KOPT-K1 (cell line): ENCODE data around the gene PPFIBP1.
"Not testable (repeated sequence)": the region's sequence is repeated elsewhere in the genome, so short reads cannot be mapped to it uniquely, and the experiment has no call there.

Experiments used
- H3K27ac ChIP-seq: fragments of 200-600 bp; sonication (generic); 2 replicates; pipeline ENCODE4 v1.5.1; 2016; ENCODE audit warnings: antibody characterized with exemption, mild to moderate bottlenecking, low read depth, low read length; ENCODE audit not compliant: poor library complexity, severe bottlenecking
- H3K36me3 ChIP-seq: fragments of 200-600 bp; sonication (generic); 2 replicates; pipeline ENCODE4 v1.5.1; 2017; ENCODE audit warnings: antibody characterized with exemption, mild to moderate bottlenecking, low read length, moderate library complexity; ENCODE audit not compliant: insufficient read depth
- H3K9me3 ChIP-seq: fragments of 200-600 bp; sonication (generic); 2 replicates; pipeline ENCODE4 v1.5.1; 2017; ENCODE audit warnings: antibody characterized with exemption, low read length, mild to moderate bottlenecking; ENCODE audit not compliant: insufficient read depth, poor library complexity, severe bottlenecking

PPFIBP1 gene

DNA sequence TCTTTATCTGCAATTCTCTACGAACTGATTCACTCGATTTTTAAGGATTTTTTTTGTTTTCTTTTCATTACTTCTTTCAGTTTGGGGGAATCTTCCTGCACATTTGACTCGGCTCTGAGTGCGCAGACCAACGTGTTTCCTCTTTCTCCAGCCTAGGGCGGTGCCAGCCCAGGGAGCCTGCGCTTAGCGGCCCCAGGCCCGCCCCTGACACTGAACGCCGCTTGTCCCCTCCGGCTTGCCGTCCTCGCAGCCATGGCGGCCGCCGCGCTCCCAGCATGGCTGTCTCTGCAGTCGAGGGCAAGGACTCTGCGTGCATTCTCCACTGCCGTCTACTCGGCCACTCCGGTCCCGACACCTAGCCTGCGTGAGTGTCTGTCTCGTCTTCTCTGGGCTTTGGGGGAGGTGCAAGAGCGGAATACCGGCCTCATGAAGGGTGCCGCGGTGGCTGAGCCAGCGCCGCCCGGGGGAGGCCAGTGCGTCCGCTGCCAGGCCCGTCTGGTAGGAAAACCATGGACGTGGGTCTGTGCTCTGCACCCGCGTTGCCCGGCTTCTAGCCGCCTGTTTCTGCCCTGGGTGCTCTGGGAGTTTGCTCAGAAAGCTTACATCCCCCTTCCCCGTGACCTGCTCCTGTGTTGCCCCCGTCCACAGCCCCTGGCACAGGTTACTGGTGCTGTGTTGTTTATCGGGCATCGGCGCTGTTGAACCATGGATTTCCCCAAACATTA lies 186.7 kb downstream of the PPFIBP1 start, which contains the start of gene MRPS35:
Gene MRPS35, plus strand, starts transcription at position 241 of the 725 bp plus-strand sequence. Its CDS starts 12 bp downstream, at position 253.
- Histone ChIP-seq H3K36me3 (peaks cover 33% of the 10 kb centered on the region), H3K9me3 (no peaks in the 10 kb centered on the region), H3K27ac (peak within 1 kb of the TSS; percentile 73)

DNA sequence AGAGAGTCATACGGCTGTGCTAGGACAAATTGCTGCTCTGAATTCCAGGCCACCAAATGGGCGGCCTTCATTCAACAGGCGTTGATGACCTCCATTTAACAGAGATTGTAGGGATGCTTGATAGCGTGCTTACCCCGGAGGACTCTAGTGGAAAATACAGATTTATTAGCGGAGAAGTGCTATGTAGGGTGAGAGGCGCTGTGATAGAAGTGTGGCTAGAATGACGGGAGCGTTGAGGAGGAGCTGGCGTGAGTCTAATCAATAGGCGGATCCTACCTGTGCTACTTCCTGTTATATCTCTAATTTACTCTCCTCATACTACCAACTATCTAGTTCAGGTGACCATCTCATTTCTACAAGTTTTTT lies 187.3 kb downstream of the PPFIBP1 start:
- H3K9me3 ChIP-seq = no peaks in the 10 kb centered on the region
- peaks cover 39% of the 10 kb centered on the region for H3K36me3 ChIP-seq
- H3K27ac ChIP-seq = peak overlapping the region; percentile 73

DNA sequence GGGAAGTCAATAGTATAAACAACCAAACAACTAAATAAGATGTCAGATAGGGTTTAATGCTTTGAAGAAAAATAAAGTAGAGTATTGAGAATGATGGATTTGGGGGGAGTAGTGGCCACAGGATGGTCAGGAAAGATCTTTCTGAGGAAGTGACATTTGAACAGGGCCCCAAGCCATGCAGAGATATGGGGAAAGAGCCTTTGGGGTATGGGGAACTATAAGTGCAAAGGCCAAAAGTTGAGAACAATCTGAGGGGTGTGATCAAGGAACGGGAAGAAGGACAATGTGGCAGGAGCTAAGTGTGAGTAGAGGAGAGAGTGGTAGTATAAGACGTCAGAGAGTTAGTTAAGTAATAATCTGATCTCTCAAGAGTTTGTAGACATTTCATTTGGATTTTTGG lies 188.0 kb downstream of the PPFIBP1 start:
- no peaks in the 10 kb centered on the region for H3K9me3 ChIP-seq
- H3K27ac ChIP-seq = no peak overlapping the region

DNA sequence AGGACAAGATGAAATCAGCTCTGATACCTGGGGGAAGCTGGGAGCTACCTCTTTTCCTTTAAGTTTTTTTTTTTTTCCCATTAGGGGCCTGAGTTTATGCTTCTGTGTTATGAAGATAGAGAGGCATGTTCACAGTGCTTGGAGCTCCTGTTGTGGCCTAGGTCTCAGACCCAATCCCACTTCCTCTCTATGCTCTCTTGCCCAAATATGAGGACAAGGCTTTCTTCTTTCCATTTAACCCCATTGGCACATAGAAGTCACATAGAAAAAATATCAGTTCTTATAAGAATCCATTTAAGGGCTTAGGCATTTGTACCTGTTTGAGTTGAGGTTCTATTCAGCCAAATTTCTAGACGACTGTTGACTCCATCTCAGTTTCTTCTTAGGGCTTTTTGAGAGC lies 199.2 kb downstream of the PPFIBP1 start:
- H3K36me3 ChIP-seq = peaks cover 97% of the 10 kb centered on the region
- no peak overlapping the region for H3K27ac ChIP-seq
- no peaks in the 10 kb centered on the region for H3K9me3 ChIP-seq

More for the DNA sequence above, 188.0 kb downstream of the PPFIBP1 start:
- H3K36me3 ChIP-seq = peaks cover 46% of the 10 kb centered on the region

DNA sequence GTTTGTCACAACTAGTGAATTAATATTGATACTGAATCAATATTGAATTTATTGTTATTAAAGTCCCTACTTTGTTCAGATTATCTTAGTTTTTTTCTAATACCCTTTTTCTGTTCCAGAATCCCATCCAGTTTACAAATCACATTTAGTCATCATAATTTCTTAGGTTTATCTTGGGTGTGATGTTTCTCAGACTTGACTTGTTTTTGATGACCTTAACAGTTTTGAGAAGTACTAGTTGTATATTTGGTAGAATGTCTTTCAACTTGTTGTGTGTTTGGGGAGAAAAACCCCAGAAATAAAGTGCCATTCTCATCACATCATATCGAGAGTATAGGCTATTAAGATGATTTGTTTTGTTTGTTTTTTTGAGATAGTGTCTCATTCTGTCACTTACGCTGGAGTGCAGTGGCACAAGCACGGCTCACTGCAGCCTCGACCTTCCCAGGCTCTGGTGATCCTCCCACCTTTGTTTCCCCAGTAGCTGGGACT lies 206.1 kb downstream of the PPFIBP1 start:
- Histone ChIP-seq H3K36me3 (peaks cover 85% of the 10 kb centered on the region), H3K27ac (no peak overlapping the region), H3K9me3 (no peaks in the 10 kb centered on the region)

DNA sequence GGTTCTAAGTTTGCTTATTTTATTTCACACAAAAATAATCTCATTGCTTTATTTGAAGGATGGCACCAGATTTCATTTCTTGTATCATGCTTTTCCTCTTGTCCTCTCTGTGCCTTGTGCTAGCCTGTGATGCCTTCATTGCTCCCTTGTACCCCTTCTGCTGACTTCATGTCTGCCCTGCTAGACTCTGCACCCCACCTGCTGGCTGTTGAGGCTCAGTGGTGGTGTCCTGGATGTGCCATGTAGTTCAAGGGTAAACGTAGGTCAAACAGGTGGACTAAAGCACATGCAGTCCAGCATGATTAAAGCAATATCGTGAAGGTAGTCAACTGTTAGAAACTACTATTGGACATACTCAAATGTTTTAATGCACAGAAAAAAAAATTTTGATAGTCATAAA lies 208.3 kb downstream of the PPFIBP1 start:
- H3K9me3 ChIP-seq = no peaks in the 10 kb centered on the region
- no peak overlapping the region for H3K27ac ChIP-seq
- H3K36me3 ChIP-seq = peaks cover 84% of the 10 kb centered on the region

DNA sequence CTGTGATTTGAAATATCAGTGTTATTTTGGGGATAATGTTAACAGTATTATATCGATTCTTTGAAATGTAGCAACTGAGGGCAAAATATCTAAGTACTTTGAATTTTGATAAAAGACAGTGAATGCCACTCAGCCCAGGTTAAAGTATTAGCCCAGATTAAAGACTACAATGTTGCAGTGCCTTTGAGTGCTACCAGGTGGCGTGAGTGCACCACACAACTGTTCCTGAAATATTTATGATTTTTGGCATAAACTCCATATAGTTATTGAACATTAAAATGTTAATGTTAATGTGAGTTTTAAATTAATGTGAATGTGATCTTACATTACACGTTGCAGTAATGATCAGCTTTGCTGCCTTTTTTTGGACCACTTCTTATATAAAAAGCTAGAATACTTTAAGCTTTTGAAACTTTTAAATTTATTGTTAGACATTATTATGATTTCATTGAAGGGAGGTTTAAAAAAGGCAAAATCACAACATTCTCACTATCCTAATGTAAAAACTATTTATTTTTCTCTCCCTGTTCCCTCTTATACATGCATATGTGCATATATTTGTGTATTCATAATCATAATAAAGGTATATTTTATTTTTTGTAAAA lies 209.1 kb downstream of the PPFIBP1 start:
- Histone ChIP-seq H3K36me3 (peaks cover 84% of the 10 kb centered on the region), H3K27ac (no peak overlapping the region), H3K9me3 (no peaks in the 10 kb centered on the region)

DNA sequence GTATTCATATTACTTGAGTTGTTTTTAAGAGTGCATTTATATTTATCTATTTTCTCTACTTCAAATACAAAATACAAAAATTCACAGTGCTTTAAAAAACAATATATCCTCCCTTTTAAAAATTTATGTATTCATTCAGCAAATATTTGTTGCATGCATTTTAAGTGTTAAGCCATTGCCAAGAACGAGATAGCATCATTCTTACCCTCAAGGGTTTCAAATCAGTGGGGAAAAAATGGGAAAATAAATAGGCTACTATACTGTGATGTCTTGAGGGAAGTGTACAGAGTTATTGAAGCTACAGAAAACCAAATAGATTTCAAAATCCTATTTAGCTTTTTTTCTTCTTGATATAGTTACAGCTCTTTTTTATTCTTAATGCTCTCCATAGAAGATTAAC lies 209.8 kb downstream of the PPFIBP1 start:
- no peak overlapping the region for H3K27ac ChIP-seq
- H3K9me3 ChIP-seq = no peaks in the 10 kb centered on the region
- peaks cover 84% of the 10 kb centered on the region for H3K36me3 ChIP-seq

DNA sequence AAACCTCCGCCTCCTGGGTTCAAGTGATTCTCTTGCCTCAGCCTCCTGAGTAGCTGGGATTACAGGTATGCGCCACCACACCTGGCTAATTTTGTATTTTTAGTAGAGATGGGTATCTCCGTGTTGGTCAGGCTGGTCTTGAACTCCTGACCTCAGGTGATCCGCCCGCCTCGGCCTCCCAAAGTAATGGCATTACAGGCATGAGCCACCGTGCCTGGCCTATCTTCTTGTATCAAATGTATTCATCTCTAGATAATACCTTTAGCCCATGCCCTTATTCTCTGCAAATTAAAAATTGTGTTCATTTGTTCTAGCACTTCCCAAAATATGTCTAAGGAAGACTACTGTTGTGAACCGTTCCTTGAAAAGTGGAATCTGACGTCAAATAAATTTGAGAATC lies 210.3 kb downstream of the PPFIBP1 start:
- not testable (repeated sequence) for H3K27ac ChIP-seq, H3K9me3 ChIP-seq
- H3K36me3 ChIP-seq = peaks cover 85% of the 10 kb centered on the region

DNA sequence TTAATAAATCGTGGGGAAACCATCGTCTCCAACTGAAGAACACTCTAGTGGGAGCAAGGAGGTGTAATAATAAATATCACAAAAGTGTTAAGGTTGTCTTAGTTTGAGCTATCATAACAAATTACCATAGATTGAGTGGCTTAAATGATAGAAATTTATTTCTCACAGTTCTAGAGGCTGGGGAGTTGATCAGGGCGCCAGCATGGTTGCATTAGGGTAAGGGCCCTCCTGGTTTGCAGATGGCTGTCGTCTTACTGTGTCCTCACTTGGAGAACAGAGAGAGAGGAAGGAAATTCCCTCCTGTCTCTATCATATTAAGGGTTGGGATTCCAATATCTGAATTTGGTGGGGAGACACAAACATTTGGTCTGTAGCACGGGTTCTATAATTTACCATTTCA lies 219.6 kb downstream of the PPFIBP1 start:
- H3K9me3 ChIP-seq = no peaks in the 10 kb centered on the region
- peaks cover 81% of the 10 kb centered on the region for H3K36me3 ChIP-seq
- no peak overlapping the region for H3K27ac ChIP-seq
